HepG2 (cell line): Measurements from ENCODE around the gene TBC1D2B. TPM values are rescaled to one million over a fixed set of nuclear protein-coding genes. Genes with fewer than 3 reads are reported as not detected.
A peak's percentile ranks its signal among the peaks of the same experiment; 100 is the strongest.
"Not testable (repeated sequence)": the region's sequence is repeated elsewhere in the genome, so short reads cannot be mapped to it uniquely, and the experiment has no call there.

Source experiments
- ATAC-seq: fragments of 200-7000 bp; cut with Tn5 transposase; 3 replicates; pipeline ENCODE4 v1.9.1; 2020; ENCODE audit warnings: mild to moderate bottlenecking, moderate library complexity
- BruUV-seq: library from RNA; stranded (reverse); fragments of 400-500 nt; replicated peaks from 2 replicates; lab custom pipeline; 2021; lab: Mats Ljungman, UMichigan
- CTCF ChIA-PET: fragments of 300-600 bp; formaldehyde crosslinking; extraction: SDS; loops from one replicate; lab custom pipeline; 2021; ENCODE audit warnings: low total read pairs, inconsistent platforms, low intra/inter-chr PET ratio; lab: Yijun Ruan, JAX
- POLR2A ChIA-PET: fragments of 350-600 bp; sonication (Branson Sonifier 250); formaldehyde crosslinking; loops from one replicate; lab custom pipeline; 2020; ENCODE audit warnings: antibody characterized with exemption, inconsistent platforms; lab: Yijun Ruan, JAX
- DNase-seq: peaks from one replicate; pipeline ENCODE4 v3.0.0-alpha.2; 2015; ENCODE audit warnings: low spot score
- FAIRE-seq: peaks from 3 replicates; lab custom pipeline; 2011; peaks lifted over from hg19 to GRCh38; lab: Jason Lieb, UNC
- H2AFZ ChIP-seq: one replicate; pipeline ENCODE4 v1.6.1; 2011; ENCODE audit warnings: low read length, inconsistent platforms
- H3K27ac ChIP-seq: fragments of 300-600 bp; 3 replicates; pipeline ENCODE4 v1.8.0; 2011; ENCODE audit warnings: mixed run types, mild to moderate bottlenecking, mixed read lengths, low read length, inconsistent platforms; ENCODE audit not compliant: insufficient read depth; ENCODE audit errors: extremely low read length
- H3K27me3 ChIP-seq, 2 experiments: fragments of 200-600 bp in 1 of 2; 2 replicates in 1 of 2; 3 replicates in 1 of 2; pipeline versions ENCODE4 v1.6.0 to v1.8.0; 2011; ENCODE audit warnings: low read length in 2 of 2, mild to moderate bottlenecking in 2 of 2, moderate library complexity in 2 of 2, inconsistent platforms in 1 of 2; ENCODE audit not compliant: insufficient read depth in 2 of 2, control insufficient read depth in 1 of 2
- H3K36me3 ChIP-seq, 2 experiments: fragments of 200-600 bp in 1 of 2; replicated peaks in 1 of 2; 2 replicates in 1 of 2; 3 replicates in 1 of 2; pipeline versions ENCODE4 v1.5.1 to v1.8.0; 2011; ENCODE audit warnings: low read length in 2 of 2, inconsistent platforms in 1 of 2; ENCODE audit not compliant: insufficient read depth in 2 of 2, control insufficient read depth in 1 of 2
- H3K4me1 ChIP-seq: 2 replicates; pipeline ENCODE4 v1.5.1; 2012; ENCODE audit warnings: low read length, inconsistent platforms; ENCODE audit not compliant: insufficient read depth
- H3K4me2 ChIP-seq: 2 replicates; pipeline ENCODE4 v1.6.0; 2011; ENCODE audit warnings: low read depth, low read length, inconsistent platforms
- H3K4me3 ChIP-seq, 3 experiments: fragments of 200-600 bp in 1 of 3; sonication (generic), shearing (Covaris generic) in 1 of 3; replicated peaks in 1 of 3; 2 replicates each; pipeline ENCODE4 v1.5.1; 2011 to 2016; ENCODE audit warnings: low read length in 3 of 3, inconsistent platforms in 2 of 3, low read depth in 2 of 3, mild to moderate bottlenecking in 2 of 3, control low read depth in 1 of 3, mixed read lengths in 1 of 3; ENCODE audit not compliant: insufficient read depth in 1 of 3
- H3K79me2 ChIP-seq: one replicate; pipeline ENCODE4 v1.6.1; 2011; ENCODE audit warnings: low read length, inconsistent platforms; ENCODE audit not compliant: insufficient read depth
- H3K9ac ChIP-seq: 2 replicates; pipeline ENCODE4 v1.6.0; 2011; ENCODE audit warnings: mild to moderate bottlenecking, low read depth, low read length, inconsistent platforms; ENCODE audit not compliant: insufficient read depth
- H3K9me3 ChIP-seq: 2 replicates; pipeline ENCODE4 v1.5.1; 2012; ENCODE audit warnings: mild to moderate bottlenecking, low read length
- H4K20me1 ChIP-seq: 2 replicates; pipeline ENCODE4 v1.6.0; 2011; ENCODE audit warnings: inconsistent platforms, mild to moderate bottlenecking, low read length, moderate library complexity; ENCODE audit not compliant: insufficient read depth
- ZKSCAN1 ChIP-seq: fragments of 150-350 bp; IDR thresholded peaks from 2 replicates; pipeline ENCODE4 v1.6.1; 2014; ENCODE audit warnings: low read length
- ZNF768 ChIP-seq: sonication (generic); formaldehyde crosslinking; IDR thresholded peaks from 2 replicates; pipeline ENCODE4 v1.4.0; 2020; ENCODE audit warnings: missing genetic modification reagents
- WGBS: methylation state at CpG from one replicate; pipeline ENCODE4 v1.1.6; 2017; ENCODE audit warnings: low lambda C conversion rate; 5-methylcytosine and 5-hydroxymethylcytosine counted together
- in situ Hi-C: cut with HindIII; loops from 2 replicates; pipeline ENCODE4 v1.10.0; 2017; ENCODE audit warnings: low pct_unique_long_range_greater_than_20kb; ENCODE audit not compliant: extremely low pct_ligation_motif_present
- intact Hi-C: fragments of 100-400 bp; cut with micrococcal nuclease; formaldehyde crosslinking; loops from one replicate; pipeline ENCODE4 v1.10.0; 2022; ENCODE audit not compliant: unreplicated experiment
- polyA plus RNA-seq, 8 experiments: library from polyadenylated mRNA; depleted of rRNA in 3 of 8; stranded (reverse) in 7 of 8; unstranded in 1 of 8; fragments of >200 nt; fragmentation: Illumina TruSeq in 4 of 8; extraction: Trizol in 4 of 8; gene quantifications; 2 replicates each; pipeline versions ENCODE4 v1.2.1 to v1.2.3, GENCODE V29; 2011 to 2016; ENCODE audit warnings: low read depth in 4 of 8, missing spikeins in 1 of 8, mixed read lengths in 1 of 8; ENCODE audit not compliant: insufficient read depth in 1 of 8
- total RNA-seq, 5 experiments: library from RNA; depleted of rRNA; stranded (reverse); fragments of >200 nt; fragmentation: Illumina TruSeq; extraction: Trizol; gene quantifications; 2 replicates each; pipeline ENCODE4 v1.2.3, GENCODE V29; 2016; ENCODE audit warnings: low read depth in 1 of 5

The TBC1D2B gene
- total and polyA plus RNA-seq, 2 of the 13 experiments (the other 11 are each of a cell fraction or from before 2014, with no cell fraction given), result 10.1 to 14.4 TPM

DNA sequence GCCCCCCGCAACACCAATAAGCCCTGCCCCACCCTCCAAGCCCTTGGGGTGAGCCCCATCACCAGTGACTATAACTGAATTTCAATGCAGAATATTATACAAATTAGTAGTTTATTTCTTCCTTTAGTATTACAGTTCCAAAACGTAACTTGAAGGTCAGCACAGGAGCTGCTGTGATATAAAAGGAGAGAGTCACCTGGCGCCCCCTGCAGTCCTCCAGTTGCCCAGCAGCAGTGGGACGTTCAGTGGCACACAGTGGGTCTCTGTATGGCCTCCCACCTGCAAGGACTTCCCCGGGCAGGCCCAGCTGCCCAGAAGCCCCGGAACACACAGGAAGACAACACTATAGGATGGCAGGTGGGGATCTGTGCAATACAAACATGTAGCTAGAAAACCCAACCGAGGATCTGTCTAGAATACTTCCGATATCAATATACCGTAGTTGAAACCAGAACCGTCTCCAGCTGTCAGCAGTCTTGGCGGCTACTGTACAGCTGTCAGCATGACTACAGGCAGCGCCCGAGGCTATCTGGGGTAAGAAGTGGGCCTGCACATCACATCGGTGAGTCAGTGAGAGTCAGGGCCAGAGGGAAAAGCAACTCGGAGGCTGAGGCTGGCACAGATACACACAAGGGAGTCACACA, 82.5 kb downstream of the TBC1D2B start:
- intact Hi-C loops, BruUV-seq, H3K4me2 ChIP-seq, H3K36me3 ChIP-seq, H3K27ac ChIP-seq, H4K20me1 ChIP-seq, H3K9ac ChIP-seq, H2AFZ ChIP-seq, H3K4me3 ChIP-seq, in situ Hi-C loops, H3K27me3 ChIP-seq, H3K9me3 ChIP-seq, H3K79me2 ChIP-seq, DNase-seq, ATAC-seq, CTCF ChIA-PET, FAIRE-seq, POLR2A ChIA-PET: not testable (repeated sequence)
- TF ChIP-seq ZKSCAN1, result peak; percentile 89
- 84% methylated on average over 14 of the region's 15 CpGs for WGBS
- H3K4me1 ChIP-seq, result peaks cover 25% of the 10 kb centered on the region

DNA sequence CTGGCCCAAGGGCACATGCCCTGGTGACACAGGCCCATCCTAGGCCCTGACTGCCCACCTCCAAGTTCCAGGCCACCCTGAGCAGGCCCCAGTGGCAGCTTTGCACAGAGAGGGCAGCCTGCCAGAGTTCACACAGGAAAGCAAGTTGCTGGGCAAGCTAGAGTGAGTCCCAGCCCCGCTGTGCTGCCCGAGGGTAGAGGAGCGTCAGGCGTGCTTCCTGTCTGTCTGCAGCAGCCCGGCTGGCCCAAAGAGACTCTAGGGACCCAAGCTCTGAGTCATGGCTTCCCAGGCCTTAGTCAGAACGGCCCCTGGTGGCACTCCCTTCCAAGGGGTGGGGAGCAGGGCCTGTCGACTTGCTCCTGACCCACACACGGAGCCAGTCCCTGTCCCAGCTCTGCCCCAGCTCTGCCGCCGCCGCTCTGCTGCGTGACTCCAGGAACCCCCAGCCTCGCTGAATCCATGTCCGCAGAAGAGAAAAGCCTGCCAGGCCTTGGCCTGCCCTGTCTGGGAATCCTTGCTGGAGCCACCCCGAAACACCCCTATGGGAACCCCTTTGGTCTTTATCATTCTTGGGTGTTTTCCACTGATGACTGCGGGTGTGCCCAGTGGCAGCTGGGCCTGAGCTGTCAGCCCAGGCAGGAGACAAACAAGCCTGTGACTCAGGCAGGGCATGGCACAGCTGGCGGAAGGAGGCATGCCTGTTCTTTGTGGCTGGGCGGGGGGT, 83.4 kb downstream of the TBC1D2B start:
- H3K4me3 ChIP-seq, in situ Hi-C loops, H3K79me2 ChIP-seq, CTCF ChIA-PET, H3K27me3 ChIP-seq, H3K36me3 ChIP-seq, BruUV-seq, DNase-seq, FAIRE-seq, H3K4me2 ChIP-seq, H3K27ac ChIP-seq, H3K9ac ChIP-seq, H2AFZ ChIP-seq, POLR2A ChIA-PET, H4K20me1 ChIP-seq, ATAC-seq, H3K9me3 ChIP-seq: not testable (repeated sequence)
- 94% methylated on average over 10 of the region's 18 CpGs for WGBS
- peak; percentile 75 for TF ChIP-seq ZNF768
- H3K4me1 ChIP-seq, result peaks cover 28% of the 10 kb centered on the region
- intact Hi-C loops, result loop anchor here (2.0 kb wide), 1 partner anchor 27 kb away; no protein-coding TSS in a partner anchor
